GM12878 (cell line): Measurements from ENCODE around the gene SBF2. TPM values are rescaled to one million over a fixed set of nuclear protein-coding genes. Genes with fewer than 3 reads are reported as not detected.

Source experiments
- ATAC-seq: fragments of 200-7000 bp; cut with Tn5 transposase; 3 replicates; pipeline ENCODE4 v1.9.1; 2020; ENCODE audit warnings: mild to moderate bottlenecking, moderate library complexity
- BruUV-seq: library from RNA; stranded (reverse); fragments of 400-500 nt; replicated peaks from 2 replicates; lab custom pipeline; 2021; lab: Mats Ljungman, UMichigan
- CTCF ChIA-PET: fragments of 300-600 bp; sonication (Branson Sonifier 250); formaldehyde crosslinking; extraction: SDS; loops from one replicate; lab custom pipeline; 2021; ENCODE audit warnings: inconsistent platforms; lab: Yijun Ruan, JAX
- POLR2A ChIA-PET: fragments of 350-600 bp; formaldehyde crosslinking; extraction: SDS; loops from one replicate; lab custom pipeline; 2021; ENCODE audit warnings: inconsistent platforms; lab: Charles Lee
- RAD21 ChIA-PET: fragments of 300-600 bp; sonication (Branson Sonifier 250); formaldehyde crosslinking; loops from one replicate; lab custom pipeline; 2023; ENCODE audit warnings: antibody characterized with exemption; ENCODE audit not compliant: unreplicated experiment; lab: Charles Lee
- SMC1A ChIA-PET: fragments of 300-600 bp; sonication (Branson Sonifier 250); formaldehyde crosslinking; loops from one replicate; lab custom pipeline; 2023; ENCODE audit not compliant: unreplicated experiment, uncharacterized antibody; lab: Charles Lee
- DNase-seq: peaks from one replicate; pipeline ENCODE4 v3.0.0-alpha.2; 2011; ENCODE audit warnings: low read depth, low spot score
- FAIRE-seq: peaks from 3 replicates; lab custom pipeline; 2011; peaks lifted over from hg19 to GRCh38; lab: Jason Lieb, UNC
- H2AFZ ChIP-seq: 2 replicates; pipeline ENCODE4 v1.6.0; 2011; ENCODE audit warnings: low read depth, low read length, control low read depth; ENCODE audit not compliant: control insufficient read depth
- H3K27ac ChIP-seq: 2 replicates; pipeline ENCODE4 v1.5.1; 2011; ENCODE audit warnings: control low read depth; ENCODE audit not compliant: control insufficient read depth, insufficient read depth
- H3K27me3 ChIP-seq, 2 experiments: replicated peaks in 1 of 2; 2 replicates each; pipeline versions ENCODE4 v1.6.0 to v1.6.1; 2011; ENCODE audit warnings: low read length in 1 of 2; ENCODE audit not compliant: control insufficient read depth in 2 of 2, insufficient read depth in 2 of 2
- H3K36me3 ChIP-seq, 2 experiments: 2 replicates each; pipeline ENCODE4 v1.5.1; 2011; ENCODE audit warnings: low read length in 1 of 2; ENCODE audit not compliant: control insufficient read depth in 2 of 2, insufficient read depth in 2 of 2
- H3K4me1 ChIP-seq: 2 replicates; pipeline ENCODE4 v1.6.1; 2011; ENCODE audit warnings: mild to moderate bottlenecking, low read length, moderate library complexity, mixed read lengths; ENCODE audit not compliant: control insufficient read depth, insufficient read depth
- H3K4me2 ChIP-seq: 2 replicates; pipeline ENCODE4 v1.6.0; 2011; ENCODE audit warnings: control low read depth; ENCODE audit not compliant: control insufficient read depth, insufficient read depth
- H3K4me3 ChIP-seq: fragments of 200-600 bp; sonication (generic); 2 replicates; pipeline ENCODE4 v1.5.1; 2016
- H3K79me2 ChIP-seq: 2 replicates; pipeline ENCODE4 v1.6.0; 2011; ENCODE audit warnings: low read length; ENCODE audit not compliant: control insufficient read depth, insufficient read depth
- H3K9ac ChIP-seq: 2 replicates; pipeline ENCODE4 v1.8.0; 2011; ENCODE audit warnings: low read length, control low read depth, mixed read lengths; ENCODE audit not compliant: control insufficient read depth, insufficient read depth
- H3K9me3 ChIP-seq: replicated peaks from 3 replicates; pipeline ENCODE4 v1.5.1; 2011; ENCODE audit warnings: mild to moderate bottlenecking, low read length; ENCODE audit not compliant: control insufficient read depth, insufficient read depth
- H4K20me1 ChIP-seq: 2 replicates; pipeline ENCODE4 v1.6.0; 2011; ENCODE audit not compliant: control insufficient read depth, insufficient read depth
- ASH2L ChIP-seq: fragments of 300-600, 200-600 bp; sonication (generic); IDR thresholded peaks from 2 replicates; pipeline ENCODE4 v1.6.1; 2017; ENCODE audit warnings: low read depth, mild to moderate bottlenecking, borderline replicate concordance
- BRCA1 ChIP-seq: IDR thresholded peaks from 2 replicates; pipeline ENCODE4 v1.6.1; 2011; ENCODE audit warnings: low read depth, low read length, improper control_type of control experiment
- CREB1 ChIP-seq: IDR thresholded peaks from 2 replicates; pipeline ENCODE4 v1.6.1; 2012; ENCODE audit warnings: low read depth, mild to moderate bottlenecking, inconsistent platforms
- ETV6 ChIP-seq, 2 experiments: fragments of 450-650 bp in 1 of 2; IDR thresholded peaks in 1 of 2; conservative IDR thresholded peaks in 1 of 2; 2 replicates each; pipeline ENCODE4 v1.6.1; 2014; ENCODE audit warnings: antibody characterized with exemption in 1 of 2, borderline replicate concordance in 1 of 2, low read depth in 1 of 2, mild to moderate bottlenecking in 1 of 2, moderate library complexity in 1 of 2
- IKZF2 ChIP-seq, 2 experiments: fragments of 450-650 bp; IDR thresholded peaks; 2 replicates each; pipeline ENCODE4 v1.6.1; 2017; ENCODE audit warnings: mild to moderate bottlenecking in 2 of 2, moderate library complexity in 2 of 2
- PML ChIP-seq: IDR thresholded peaks from 2 replicates; pipeline ENCODE4 v1.6.1; 2012; ENCODE audit warnings: low read length, inconsistent platforms
- RAD21 ChIP-seq: IDR thresholded peaks from 2 replicates; pipeline ENCODE4 v1.6.1; 2011; ENCODE audit warnings: mild to moderate bottlenecking, low read depth, low read length, moderate library complexity; ENCODE audit not compliant: insufficient read depth
- SIX5 ChIP-seq: IDR thresholded peaks from 2 replicates; pipeline ENCODE4 v1.6.1; 2011; ENCODE audit warnings: mild to moderate bottlenecking, low read depth, low read length, moderate library complexity; ENCODE audit not compliant: severe bottlenecking
- STAT3 ChIP-seq: IDR thresholded peaks from 2 replicates; pipeline ENCODE4 v1.6.1; 2011; ENCODE audit warnings: low read depth, low read length, improper control_type of control experiment
- TCF3 ChIP-seq: IDR thresholded peaks from 2 replicates; pipeline ENCODE4 v1.6.1; 2012; ENCODE audit warnings: low read depth, mild to moderate bottlenecking, low read length, borderline replicate concordance; ENCODE audit not compliant: insufficient read depth
- ZBED1 ChIP-seq: IDR thresholded peaks from 2 replicates; pipeline ENCODE4 v1.6.1; 2016; ENCODE audit warnings: borderline replicate concordance
- ZNF274 ChIP-seq: IDR thresholded peaks from one replicate; pipeline ENCODE4 v1.8.0; 2011; ENCODE audit not compliant: insufficient read length, insufficient read depth
- WGBS: methylation state at CpG from one replicate; pipeline ENCODE4 v1.1.6; 2016; ENCODE audit warnings: low lambda C conversion rate; ENCODE audit not compliant: insufficient replicate concordance, insufficient coverage; ENCODE audit errors: missing lambda C conversion rate; 5-methylcytosine and 5-hydroxymethylcytosine counted together
- in situ Hi-C: fragments of 300-500 bp; cut with MboI; formaldehyde crosslinking; loops from 9 replicates; pipeline ENCODE4 v1.14.3; 2018; ENCODE audit warnings: mixed read lengths
- intact Hi-C: fragments of 100-400 bp; cut with micrococcal nuclease; formaldehyde crosslinking; loops from one replicate; pipeline ENCODE4 v1.14.2; 2022; ENCODE audit not compliant: unreplicated experiment
- polyA plus RNA-seq, 11 experiments: library from polyadenylated mRNA; depleted of rRNA in 4 of 11; unstranded in 6 of 11; stranded (reverse) in 5 of 11; fragments of >200 nt; fragmentation: Nextera tagmentation in 4 of 11; fragmentation: Illumina TruSeq in 1 of 11; extraction: Ambion mirVana in 4 of 11; extraction: Trizol in 1 of 11; gene quantifications; 1 replicate in 1 of 11; 2 replicates in 10 of 11; pipeline versions ENCODE4 v1.2.1 to v1.2.3, GENCODE V29; 2011 to 2016; ENCODE audit warnings: inconsistent platforms in 2 of 11, missing spikeins in 2 of 11, low read depth in 1 of 11
- total RNA-seq, 4 experiments: library from RNA; depleted of rRNA in 3 of 4; stranded (reverse); fragments of >200 nt in 3 of 4; fragmentation: Illumina TruSeq in 1 of 4; extraction: Trizol in 1 of 4; gene quantifications; 2 replicates each; pipeline versions ENCODE4 v1.2.1 to v1.2.3, GENCODE V29; 2013 to 2021
- TF ChIP-seq, protein P1 (sequence below): fragments of 450-650 bp; formaldehyde crosslinking; IDR thresholded peaks from 2 replicates; pipeline ENCODE4 v1.5.0; 2022; ENCODE audit warnings: mild to moderate bottlenecking, missing genetic modification characterization
- TF ChIP-seq, protein P2 (sequence below): IDR thresholded peaks from 2 replicates; pipeline ENCODE4 v1.6.1; 2012; ENCODE audit warnings: low read length, inconsistent platforms

The SBF2 gene
- total and polyA plus RNA-seq, 10 of the 15 experiments (the other 5 are each of a cell fraction or from before 2014, with no cell fraction given), result 0.24 to 2.3 (median 1.1) TPM

DNA sequence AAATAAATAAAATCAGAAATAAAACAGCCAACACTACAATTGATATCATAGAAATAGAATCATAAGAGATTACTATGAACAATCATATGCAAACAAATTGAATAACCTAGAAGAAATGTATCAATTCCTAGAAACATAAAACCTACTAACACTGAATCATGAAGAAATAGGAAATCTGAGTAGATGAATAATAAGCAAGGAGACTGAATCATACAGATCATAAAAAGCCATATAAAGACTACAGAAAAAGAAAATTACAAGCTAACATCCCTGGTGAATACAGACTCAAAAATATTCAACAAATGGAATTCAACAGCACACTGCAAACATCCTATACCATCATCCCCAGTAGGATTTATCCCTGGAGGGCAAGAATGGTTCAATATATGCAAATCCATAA, 135.6 kb downstream of the SBF2 start:
- no peak for TF ChIP-seq STAT3
- TF ChIP-seq, all 136 proteins: peak for 0
- Histone ChIP-seq H3K4me2 (no peak overlapping the region), H3K27ac (no peak overlapping the region), H3K9ac (no peak overlapping the region), H3K36me3 (no peaks in the 10 kb centered on the region), H4K20me1 (no peaks in the 10 kb centered on the region), H2AFZ (no peak overlapping the region), H3K4me1 (no peaks in the 10 kb centered on the region), H3K79me2 (no peaks in the 10 kb centered on the region), H3K4me3 (no peak overlapping the region), H3K9me3 (no peaks in the 10 kb centered on the region), H3K27me3 (no peaks in the 10 kb centered on the region)
- SMC1A ChIA-PET, result no interaction called here
- no peak for ATAC-seq
- no TSS peak for BruUV-seq
- RAD21 ChIA-PET, result no interaction called here
- CTCF ChIA-PET, result no interaction called here
- FAIRE-seq, result no peak
- in situ Hi-C loops, result no loop called here
- no peak for DNase-seq
- intact Hi-C loops, result no loop called here
- POLR2A ChIA-PET, result no interaction called here

DNA sequence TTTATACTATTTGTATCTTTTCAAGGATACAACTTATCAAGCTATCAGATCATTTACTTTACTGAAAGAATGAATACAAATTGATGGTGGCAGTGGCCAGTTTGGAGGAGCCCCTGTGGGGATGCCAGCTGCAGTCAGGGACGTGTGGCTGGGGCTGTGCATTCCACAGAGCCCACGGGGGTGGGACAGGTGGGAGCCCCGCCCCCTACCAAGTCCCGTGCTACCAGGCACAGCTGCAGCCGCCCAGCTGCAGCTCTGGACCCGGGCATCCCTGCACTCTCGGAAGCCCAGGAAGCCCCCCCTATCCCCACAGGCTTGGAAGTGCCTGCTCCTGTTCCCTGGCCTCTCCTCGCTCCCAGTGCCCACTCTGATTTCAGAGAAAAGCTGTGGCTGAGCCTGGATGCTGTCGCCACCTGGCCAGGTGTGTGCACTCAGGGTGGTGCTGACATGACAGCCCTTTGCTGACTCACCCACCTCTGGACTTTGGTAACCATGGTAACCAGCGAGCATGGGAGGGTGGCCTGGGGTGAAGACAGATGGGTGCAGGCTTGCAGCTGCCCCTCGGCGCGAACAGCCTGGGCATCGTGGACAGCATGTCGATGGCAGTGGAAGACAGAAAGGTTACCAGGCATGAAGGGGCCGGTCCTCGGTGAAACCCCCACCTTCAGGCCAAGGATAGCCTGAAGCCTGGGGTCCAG, 138.1 kb downstream of the SBF2 start:
- SMC1A ChIA-PET, result no interaction called here
- TF ChIP-seq ETV6 (conservative IDR thresholded peaks at IDR 0.05 in 1 of 2, IDR thresholded peaks at IDR 0.05 in 1 of 2; ENCODE audit: borderline replicate concordance in 1 of 2, low read depth in 1 of 2) (no peak), ZBED1 (no peak), CREB1 (no peak), ASH2L (no peak), SIX5 (no peak), PML (no peak), TCF3 (no peak), BRCA1 (no peak), IKZF2 (IDR thresholded peaks at IDR 0.05) (no peak), ZNF274 (no peak), RAD21 (no peak)
- TF ChIP-seq, protein P1, sequence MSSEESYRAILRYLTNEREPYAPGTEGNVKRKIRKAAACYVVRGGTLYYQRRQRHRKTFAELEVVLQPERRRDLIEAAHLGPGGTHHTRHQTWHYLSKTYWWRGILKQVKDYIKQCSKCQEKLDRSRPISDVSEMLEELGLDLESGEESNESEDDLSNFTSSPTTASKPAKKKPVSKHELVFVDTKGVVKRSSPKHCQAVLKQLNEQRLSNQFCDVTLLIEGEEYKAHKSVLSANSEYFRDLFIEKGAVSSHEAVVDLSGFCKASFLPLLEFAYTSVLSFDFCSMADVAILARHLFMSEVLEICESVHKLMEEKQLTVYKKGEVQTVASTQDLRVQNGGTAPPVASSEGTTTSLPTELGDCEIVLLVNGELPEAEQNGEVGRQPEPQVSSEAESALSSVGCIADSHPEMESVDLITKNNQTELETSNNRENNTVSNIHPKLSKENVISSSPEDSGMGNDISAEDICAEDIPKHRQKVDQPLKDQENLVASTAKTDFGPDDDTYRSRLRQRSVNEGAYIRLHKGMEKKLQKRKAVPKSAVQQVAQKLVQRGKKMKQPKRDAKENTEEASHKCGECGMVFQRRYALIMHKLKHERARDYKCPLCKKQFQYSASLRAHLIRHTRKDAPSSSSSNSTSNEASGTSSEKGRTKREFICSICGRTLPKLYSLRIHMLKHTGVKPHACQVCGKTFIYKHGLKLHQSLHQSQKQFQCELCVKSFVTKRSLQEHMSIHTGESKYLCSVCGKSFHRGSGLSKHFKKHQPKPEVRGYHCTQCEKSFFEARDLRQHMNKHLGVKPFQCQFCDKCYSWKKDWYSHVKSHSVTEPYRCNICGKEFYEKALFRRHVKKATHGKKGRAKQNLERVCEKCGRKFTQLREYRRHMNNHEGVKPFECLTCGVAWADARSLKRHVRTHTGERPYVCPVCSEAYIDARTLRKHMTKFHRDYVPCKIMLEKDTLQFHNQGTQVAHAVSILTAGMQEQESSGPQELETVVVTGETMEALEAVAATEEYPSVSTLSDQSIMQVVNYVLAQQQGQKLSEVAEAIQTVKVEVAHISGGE (CRISPR knock-in tag), result no peak
- TF ChIP-seq, protein P2, sequence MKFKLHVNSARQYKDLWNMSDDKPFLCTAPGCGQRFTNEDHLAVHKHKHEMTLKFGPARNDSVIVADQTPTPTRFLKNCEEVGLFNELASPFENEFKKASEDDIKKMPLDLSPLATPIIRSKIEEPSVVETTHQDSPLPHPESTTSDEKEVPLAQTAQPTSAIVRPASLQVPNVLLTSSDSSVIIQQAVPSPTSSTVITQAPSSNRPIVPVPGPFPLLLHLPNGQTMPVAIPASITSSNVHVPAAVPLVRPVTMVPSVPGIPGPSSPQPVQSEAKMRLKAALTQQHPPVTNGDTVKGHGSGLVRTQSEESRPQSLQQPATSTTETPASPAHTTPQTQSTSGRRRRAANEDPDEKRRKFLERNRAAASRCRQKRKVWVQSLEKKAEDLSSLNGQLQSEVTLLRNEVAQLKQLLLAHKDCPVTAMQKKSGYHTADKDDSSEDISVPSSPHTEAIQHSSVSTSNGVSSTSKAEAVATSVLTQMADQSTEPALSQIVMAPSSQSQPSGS, result no peak

More for the DNA sequence above, 138.1 kb downstream of the SBF2 start:
- 52% methylated on average over 16 of the region's 17 CpGs for WGBS
- CTCF ChIA-PET, result no interaction called here
- no peaks in the 10 kb centered on the region for H4K20me1 ChIP-seq
- BruUV-seq, result no TSS peak
- H3K4me2 ChIP-seq, result no peak overlapping the region
- no peak for DNase-seq
- RAD21 ChIA-PET, result no interaction called here
- POLR2A ChIA-PET, result no interaction called here
- intact Hi-C loops (no loop called here), in situ Hi-C loops (no loop called here)
- no peaks in the 10 kb centered on the region for H3K27me3 ChIP-seq
- ATAC-seq, result no peak
- no peak overlapping the region for H3K4me3 ChIP-seq
- H3K79me2 ChIP-seq, result no peaks in the 10 kb centered on the region
- H2AFZ ChIP-seq, result no peak overlapping the region
- no peak for FAIRE-seq
- H3K36me3 ChIP-seq, result no peaks in the 10 kb centered on the region
- no peak overlapping the region for H3K9ac ChIP-seq
- no peak overlapping the region for H3K27ac ChIP-seq
- no peaks in the 10 kb centered on the region for H3K9me3 ChIP-seq
- no peaks in the 10 kb centered on the region for H3K4me1 ChIP-seq
